H1 (cell line): ENCODE data around the gene SRRM4. TPM values are rescaled to one million over a fixed set of nuclear protein-coding genes. Genes with fewer than 3 reads are reported as not detected.

ENCODE experiments used
- CTCF ChIA-PET: fragments of 300-600 bp; sonication (Branson Sonifier 250); formaldehyde crosslinking; loops from one replicate; lab custom pipeline; 2021; ENCODE audit not compliant: partially characterized antibody; lab: Charles Lee
- POLR2A ChIA-PET: fragments of 300-600 bp; sonication (Branson Sonifier 250); formaldehyde crosslinking; loops from one replicate; lab custom pipeline; 2021; ENCODE audit warnings: inconsistent platforms; ENCODE audit not compliant: partially characterized antibody; lab: Charles Lee
- DNase-seq, 2 experiments: peaks; one replicate each; pipeline versions ENCODE4 v3.0.0 to v3.0.0-alpha.2; 2010 to 2022; ENCODE audit warnings: low spot score in 2 of 2, low read depth in 1 of 2, mixed read lengths in 1 of 2
- FAIRE-seq: peaks from 2 replicates; lab custom pipeline; 2011; peaks lifted over from hg19 to GRCh38; lab: Jason Lieb, UNC
- H2AFZ ChIP-seq: 2 replicates; pipeline ENCODE4 v1.8.1; 2012; ENCODE audit warnings: low read length, inconsistent platforms
- H2AK5ac ChIP-seq: 2 replicates; pipeline ENCODE4 v1.6.1; 2013; ENCODE audit warnings: low read depth, low read length
- H2BK120ac ChIP-seq: replicated peaks from 2 replicates; pipeline ENCODE3; 2013; ENCODE audit warnings: low read depth, low read length, inconsistent platforms
- H2BK12ac ChIP-seq: 2 replicates; pipeline ENCODE4 v1.6.1; 2013; ENCODE audit warnings: low read depth, low read length
- H2BK15ac ChIP-seq: 2 replicates; pipeline ENCODE4 v1.6.1; 2013; ENCODE audit warnings: low read length
- H2BK20ac ChIP-seq: 2 replicates; pipeline ENCODE4 v1.6.1; 2013; ENCODE audit warnings: low read length
- H2BK5ac ChIP-seq: 2 replicates; pipeline ENCODE4 v1.6.1; 2013; ENCODE audit warnings: low read depth, low read length
- H3K14ac ChIP-seq: 2 replicates; pipeline ENCODE4 v1.6.1; 2013; ENCODE audit warnings: inconsistent platforms; ENCODE audit not compliant: insufficient read length
- H3K18ac ChIP-seq: 2 replicates; pipeline ENCODE4 v1.6.1; 2013; ENCODE audit warnings: low read length; ENCODE audit errors: extremely low read depth
- H3K23ac ChIP-seq: 2 replicates; pipeline ENCODE4 v1.6.1; 2013; ENCODE audit warnings: inconsistent platforms; ENCODE audit not compliant: insufficient read length
- H3K23me2 ChIP-seq: 2 replicates; pipeline ENCODE4 v1.6.1; 2013; ENCODE audit warnings: low read depth, low read length
- H3K27ac ChIP-seq: 2 replicates; pipeline ENCODE4 v1.6.1; 2011; ENCODE audit warnings: low read depth, low read length, inconsistent platforms
- H3K27me3 ChIP-seq, 4 experiments: replicated peaks in 1 of 4; 1 replicate in 1 of 4; 2 replicates in 3 of 4; pipeline versions ENCODE4 v1.6.1 to v1.8.1; 2011 to 2013; ENCODE audit warnings: low read length in 3 of 4, mild to moderate bottlenecking in 3 of 4, inconsistent platforms in 2 of 4, mixed read lengths in 2 of 4, moderate library complexity in 1 of 4; ENCODE audit not compliant: control insufficient read depth in 3 of 4, insufficient read depth in 3 of 4; ENCODE audit errors: extremely low read depth in 1 of 4
- H3K36me3 ChIP-seq, 4 experiments: 2 replicates each; pipeline versions ENCODE4 v1.6.1 to v1.8.1; 2011 to 2013; ENCODE audit warnings: mild to moderate bottlenecking in 4 of 4, low read length in 3 of 4, moderate library complexity in 2 of 4, control low read depth in 1 of 4, inconsistent platforms in 1 of 4; ENCODE audit not compliant: insufficient read depth in 4 of 4, control insufficient read depth in 2 of 4
- H3K4ac ChIP-seq: replicated peaks from 2 replicates; pipeline ENCODE3; 2013; ENCODE audit warnings: low read length, low read depth, mixed read lengths, inconsistent platforms; ENCODE audit not compliant: insufficient read length
- H3K4me1 ChIP-seq, 4 experiments: replicated peaks in 1 of 4; 1 replicate in 1 of 4; 2 replicates in 3 of 4; pipeline versions ENCODE4 v1.6.1 to v1.8.1; 2011 to 2013; ENCODE audit warnings: low read length in 3 of 4, inconsistent platforms in 2 of 4, mixed read lengths in 1 of 4; ENCODE audit not compliant: insufficient read depth in 4 of 4, control insufficient read depth in 3 of 4
- H3K4me2 ChIP-seq, 2 experiments: 2 replicates each; pipeline versions ENCODE4 v1.6.1 to v1.8.1; 2011 to 2013; ENCODE audit warnings: low read depth in 2 of 2, low read length in 2 of 2, control low read depth in 1 of 2, inconsistent platforms in 1 of 2, mild to moderate bottlenecking in 1 of 2; ENCODE audit not compliant: insufficient read depth in 1 of 2
- H3K4me3 ChIP-seq, 4 experiments: fragments of 200-600, 300-600 bp in 1 of 4; sonication (generic), shearing (Covaris generic), sonication (Bioruptor Twin) in 1 of 4; 2 replicates each; pipeline versions ENCODE4 v1.5.1 to v1.8.1; 2011 to 2016; ENCODE audit warnings: low read length in 4 of 4, low read depth in 3 of 4, control low read depth in 2 of 4, inconsistent platforms in 2 of 4, mild to moderate bottlenecking in 2 of 4, mixed read lengths in 1 of 4, moderate library complexity in 1 of 4; ENCODE audit not compliant: insufficient read depth in 2 of 4; ENCODE audit errors: extremely low read depth in 1 of 4
- H3K56ac ChIP-seq: replicated peaks from 2 replicates; pipeline ENCODE3; 2013; ENCODE audit warnings: low read depth, mild to moderate bottlenecking, mixed read lengths, low read length, inconsistent platforms; ENCODE audit not compliant: insufficient read length
- H3K79me1 ChIP-seq: 2 replicates; pipeline ENCODE4 v1.6.1; 2013; ENCODE audit warnings: low read depth, low read length, control low read depth
- H3K79me2 ChIP-seq, 2 experiments: 2 replicates each; pipeline versions ENCODE4 v1.6.1 to v1.8.1; 2012 to 2013; ENCODE audit warnings: low read length in 2 of 2, mild to moderate bottlenecking in 2 of 2, inconsistent platforms in 1 of 2; ENCODE audit not compliant: insufficient read depth in 2 of 2, control insufficient read depth in 1 of 2
- H3K9ac ChIP-seq, 4 experiments: replicated peaks in 1 of 4; 1 replicate in 1 of 4; 2 replicates in 3 of 4; pipeline versions ENCODE4 v1.6.1 to v1.8.1; 2011 to 2013; ENCODE audit warnings: low read depth in 3 of 4, low read length in 3 of 4, control low read depth in 2 of 4, mild to moderate bottlenecking in 2 of 4, moderate library complexity in 2 of 4, inconsistent platforms in 1 of 4; ENCODE audit errors: extremely low read depth in 1 of 4
- H3K9me3 ChIP-seq, 2 experiments: 2 replicates each; pipeline versions ENCODE4 v1.6.1 to v1.8.1; 2012 to 2013; ENCODE audit warnings: mild to moderate bottlenecking in 2 of 2, moderate library complexity in 2 of 2, control low read depth in 1 of 2, inconsistent platforms in 1 of 2, low read depth in 1 of 2, low read length in 1 of 2, mixed read lengths in 1 of 2; ENCODE audit not compliant: insufficient read depth in 2 of 2
- H4K20me1 ChIP-seq, 2 experiments: replicated peaks in 1 of 2; 2 replicates each; pipeline versions ENCODE3 to v1.8.1; 2011 to 2013; ENCODE audit warnings: inconsistent platforms in 2 of 2, low read length in 2 of 2, mild to moderate bottlenecking in 1 of 2; ENCODE audit not compliant: insufficient read depth in 2 of 2, control insufficient read depth in 1 of 2
- H4K5ac ChIP-seq: 2 replicates; pipeline ENCODE4 v1.6.1; 2013; ENCODE audit warnings: low read length, low read depth, mixed read lengths, inconsistent platforms; ENCODE audit not compliant: insufficient read length
- H4K8ac ChIP-seq: 2 replicates; pipeline ENCODE4 v1.8.0; 2013; ENCODE audit warnings: mild to moderate bottlenecking, moderate library complexity, low read length, inconsistent platforms; ENCODE audit not compliant: insufficient read depth; ENCODE audit errors: extremely low read depth
- H4K91ac ChIP-seq: replicated peaks from 2 replicates; pipeline ENCODE3; 2013; ENCODE audit warnings: low read length, mixed read lengths, inconsistent platforms; ENCODE audit not compliant: insufficient read length
- ASH2L ChIP-seq: fragments of 200-600, 300-600 bp; sonication (generic); IDR thresholded peaks from one replicate; pipeline ENCODE4 v1.7.1; 2017; ENCODE audit warnings: low read length
- CBX8 ChIP-seq: fragments of 300-800, 300-1000 bp; sonication (generic); IDR thresholded peaks from 2 replicates; pipeline ENCODE4 v1.7.1; 2016; ENCODE audit warnings: low read depth, low read length, borderline replicate concordance
- E2F6 ChIP-seq: IDR thresholded peaks from 2 replicates; pipeline ENCODE4 v1.6.1; 2012; ENCODE audit warnings: inconsistent platforms
- NANOG ChIP-seq: IDR thresholded peaks from 2 replicates; pipeline ENCODE4 v1.6.1; 2011; ENCODE audit warnings: low read length, low read depth, mild to moderate bottlenecking, inconsistent platforms; ENCODE audit not compliant: insufficient read depth, poor library complexity, severe bottlenecking
- POLR2A ChIP-seq, 2 experiments: IDR thresholded peaks; 1 replicate in 1 of 2; 2 replicates in 1 of 2; pipeline ENCODE4 v1.6.1; 2011; ENCODE audit warnings: low read depth in 2 of 2, low read length in 2 of 2, mild to moderate bottlenecking in 2 of 2; ENCODE audit errors: control extremely low read depth in 1 of 2
- RBBP5 ChIP-seq: IDR thresholded peaks from 2 replicates; pipeline ENCODE4 v1.7.1; 2012; ENCODE audit warnings: low read depth, mild to moderate bottlenecking, inconsistent platforms, low read length, moderate library complexity, borderline replicate concordance
- SP1 ChIP-seq: IDR thresholded peaks from 2 replicates; pipeline ENCODE4 v1.6.1; 2011; ENCODE audit warnings: low read depth, low read length
- TCF12 ChIP-seq: IDR thresholded peaks from 2 replicates; pipeline ENCODE4 v1.6.1; 2011; ENCODE audit warnings: low read depth, mild to moderate bottlenecking, low read length
- WGBS, 2 experiments: shearing (Covaris generic) in 1 of 2; methylation state at CpG; one replicate each; pipeline versions ENCODE4 v1.1.6 to v1.1.7; 2013 to 2015; ENCODE audit warnings: low lambda C conversion rate in 2 of 2, mixed read lengths in 2 of 2, inconsistent platforms in 1 of 2, low coverage in 1 of 2, missing lambda C conversion rate in 1 of 2; ENCODE audit not compliant: insufficient replicate concordance in 2 of 2, insufficient coverage in 1 of 2, insufficient read length in 1 of 2; ENCODE audit errors: extremely low coverage in 1 of 2, missing lambda C conversion rate in 1 of 2; 5-methylcytosine and 5-hydroxymethylcytosine counted together
- polyA plus RNA-seq, 7 experiments: library from polyadenylated mRNA; depleted of rRNA in 3 of 7; stranded (reverse) in 5 of 7; unstranded in 2 of 7; fragments of >200 nt in 5 of 7; fragments of 200-250 nt in 2 of 7; gene quantifications; 1 replicate in 5 of 7; 2 replicates in 1 of 7; 4 replicates in 1 of 7; pipeline versions ENCODE4 v1.2.1 to v1.2.3, GENCODE V29; 2011 to 2013; ENCODE audit warnings: missing spikeins in 2 of 7, mixed read lengths in 2 of 7
- total RNA-seq: library from RNA; stranded (reverse); fragmentation: NEBNext Ultra II Directional; extraction: Animal tissue kit (Norgen Biotek cat#: 25700); gene quantifications from 2 replicates; pipeline ENCODE4 v1.2.1, GENCODE V29; 2021

SRRM4 gene
- total and polyA plus RNA-seq, 2 of the 8 experiments (the other 6 are each of a cell fraction or from before 2014, with no cell fraction given), result 0.53 to 1.1 TPM

GRCh38 chr12:119177724-119178380, 196.5 kb downstream of the SRRM4 start:
- no peak overlapping the region for H2BK5ac ChIP-seq
- H3K23ac ChIP-seq, result no peak overlapping the region
- H2BK12ac ChIP-seq, result no peak overlapping the region
- H3K4me2 ChIP-seq, result peak overlapping the region; percentile 62 to 65; a peak in 2 of 4 replicates
- WGBS, 2 experiments, result 89% methylated on average over 12 of the region's 15 CpGs; no CpG with 5 or more reads in 1 of the 2 experiments
- no peak overlapping the region for H4K5ac ChIP-seq
- no peak overlapping the region for H2BK120ac ChIP-seq
- no peak overlapping the region for H4K8ac ChIP-seq
- DNase-seq (no peak), FAIRE-seq (no peak)
- H3K9me3 ChIP-seq, result no peaks in the 10 kb centered on the region
- no peak overlapping the region for H3K27ac ChIP-seq
- H3K4me3 ChIP-seq, result peak overlapping the region in 1 of 4 experiments; percentile 56; a peak in 2 of 8 replicates
- H3K79me1 ChIP-seq, result no peaks in the 10 kb centered on the region
- no peak overlapping the region for H4K91ac ChIP-seq
- H3K14ac ChIP-seq, result no peak overlapping the region
- ChIA-PET POLR2A (interaction anchor here (1.2 to 4.9 kb wide), 4 partner anchors 20 to 139 kb away, joined by 3 to 24 read pairs (median 3); no protein-coding TSS in a partner anchor), CTCF (interaction anchor here (0.6 to 1.9 kb wide), 9 partner anchors 15 to 1050 kb away, joined by 3 to 7 read pairs (median 3); no protein-coding TSS in a partner anchor)
- no peak overlapping the region for H3K4ac ChIP-seq
- no peak overlapping the region for H3K56ac ChIP-seq
- no peaks in the 10 kb centered on the region for H4K20me1 ChIP-seq
- H2AK5ac ChIP-seq, result no peak overlapping the region
- H3K9ac ChIP-seq, result no peak overlapping the region
- TF ChIP-seq TCF12, result no peak
- no peak for TF ChIP-seq ASH2L
- TF ChIP-seq CBX8, result no peak
- TF ChIP-seq NANOG, result no peak
- TF ChIP-seq RBBP5, result no peak
- TF ChIP-seq E2F6, result no peak
- TF ChIP-seq SP1, result 0 out of 2 replicates have a peak, but pooled peaks have one; percentile 25
- no peak for TF ChIP-seq POLR2A (IDR thresholded peaks at IDR 0.05; ENCODE audit: control extremely low read depth in 1 of 2, low read depth in 2 of 2, low read length in 2 of 2)
- H2BK20ac ChIP-seq, result no peak overlapping the region
- H2AFZ ChIP-seq, result no peak overlapping the region
- H3K4me1 ChIP-seq, result peaks cover 15 to 34% (median 21%) of the 10 kb centered on the region in 4 experiments
- H3K36me3 ChIP-seq, result no peaks in the 10 kb centered on the region
- no peaks in the 10 kb centered on the region; a peak in 1 of 7 replicates for H3K27me3 ChIP-seq
- H3K23me2 ChIP-seq, result no peaks in the 10 kb centered on the region; the same call in 1 of the 2 replicates
- no peak overlapping the region for H3K18ac ChIP-seq
- peaks cover 0 to 9% of the 10 kb centered on the region in 2 experiments; a peak in 1 of 4 replicates for H3K79me2 ChIP-seq
- no peak overlapping the region for H2BK15ac ChIP-seq
